HG03064 (cell line): ENCODE results near the gene CRYBA4.
"Not testable (repeated sequence)": the region's sequence is repeated elsewhere in the genome, so short reads cannot be mapped to it uniquely, and the experiment has no call there.

Experiments
- ATAC-seq: cut with Tn5 transposase; IDR thresholded peaks from one replicate; pipeline ENCODE4 v1.9.1; 2021; ENCODE audit warnings: low read depth; ENCODE audit not compliant: unreplicated experiment

CRYBA4 gene

GRCh38 chr22:26593763-26594162 is 28.0 kb upstream of the CRYBA4 start:
- ATAC-seq = no peak

GRCh38 chr22:26597026-26597425 is 24.7 kb upstream of the CRYBA4 start:
- ATAC-seq = no peak

- no peak for ATAC-seq
These were observed 24.3 kb upstream of the CRYBA4 start for GRCh38 chr22:26597480-26597879.

- ATAC-seq = no peak
These were observed 22.3 kb upstream of the CRYBA4 start for GRCh38 chr22:26599505-26599904.

GRCh38 chr22:26601726-26602125 is 20.0 kb upstream of the CRYBA4 start:
- no peak for ATAC-seq

- ATAC-seq = no peak
These were observed 19.6 kb upstream of the CRYBA4 start for GRCh38 chr22:26602127-26602526.

GRCh38 chr22:26604368-26604767 is 17.4 kb upstream of the CRYBA4 start:
- no peak for ATAC-seq

GRCh38 chr22:26606611-26607010 is 15.2 kb upstream of the CRYBA4 start:
- no peak for ATAC-seq

GRCh38 chr22:26608129-26608528 is 13.6 kb upstream of the CRYBA4 start:
- no peak for ATAC-seq

GRCh38 chr22:26609287-26609686 is 12.5 kb upstream of the CRYBA4 start:
- no peak for ATAC-seq

- peak; percentile 69 for ATAC-seq
These were observed 11.4 kb upstream of the CRYBA4 start for GRCh38 chr22:26610072-26610958.

- ATAC-seq = no peak
These were observed 10.8 kb upstream of the CRYBA4 start for GRCh38 chr22:26610996-26611395.

GRCh38 chr22:26612652-26613051 is 9.1 kb upstream of the CRYBA4 start:
- no peak for ATAC-seq

GRCh38 chr22:26613753-26614152 is 8.0 kb upstream of the CRYBA4 start:
- not testable (repeated sequence) for ATAC-seq

- no peak for ATAC-seq
These were observed 7.4 kb upstream of the CRYBA4 start for GRCh38 chr22:26614322-26614721.

- no peak for ATAC-seq
These were observed 6.6 kb upstream of the CRYBA4 start for GRCh38 chr22:26615149-26615548.

GRCh38 chr22:26615830-26616435 is 5.8 kb upstream of the CRYBA4 start:
- ATAC-seq = no peak

- no peak for ATAC-seq
These were observed 5.1 kb upstream of the CRYBA4 start for GRCh38 chr22:26616650-26617049.

GRCh38 chr22:26617271-26618199 is 4.2 kb upstream of the CRYBA4 start, which contains the start of gene CRYBB1:
CRYBB1 (minus strand) TSS chr22:26618027; CDS start chr22:26616319, 1,708 bp downstream.
- no peak for ATAC-seq

- ATAC-seq = no peak
These were observed 3.3 kb upstream of the CRYBA4 start for GRCh38 chr22:26618455-26618854.

- no peak for ATAC-seq
These were observed 2.3 kb upstream of the CRYBA4 start for GRCh38 chr22:26619510-26619909.
